HepG2 (cell line): ENCODE measurements around the gene NCKAP1. TPM values are rescaled to one million over a fixed set of nuclear protein-coding genes. Genes with fewer than 3 reads are reported as not detected.
A peak's percentile ranks its signal among the peaks of the same experiment; 100 is the strongest.

Experiments used
- ATAC-seq: fragments of 200-7000 bp; cut with Tn5 transposase; 3 replicates; pipeline ENCODE4 v1.9.1; 2020; ENCODE audit warnings: mild to moderate bottlenecking, moderate library complexity
- BruUV-seq: library from RNA; stranded (reverse); fragments of 400-500 nt; replicated peaks from 2 replicates; lab custom pipeline; 2021; lab: Mats Ljungman, UMichigan
- CTCF ChIA-PET: fragments of 300-600 bp; formaldehyde crosslinking; extraction: SDS; loops from one replicate; lab custom pipeline; 2021; ENCODE audit warnings: low total read pairs, inconsistent platforms, low intra/inter-chr PET ratio; lab: Yijun Ruan, JAX
- POLR2A ChIA-PET: fragments of 350-600 bp; sonication (Branson Sonifier 250); formaldehyde crosslinking; loops from one replicate; lab custom pipeline; 2020; ENCODE audit warnings: antibody characterized with exemption, inconsistent platforms; lab: Yijun Ruan, JAX
- DNase-seq: peaks from one replicate; pipeline ENCODE4 v3.0.0-alpha.2; 2015; ENCODE audit warnings: low spot score
- FAIRE-seq: peaks from 3 replicates; lab custom pipeline; 2011; peaks lifted over from hg19 to GRCh38; lab: Jason Lieb, UNC
- H2AFZ ChIP-seq: one replicate; pipeline ENCODE4 v1.6.1; 2011; ENCODE audit warnings: low read length, inconsistent platforms
- H3K27ac ChIP-seq: fragments of 300-600 bp; 3 replicates; pipeline ENCODE4 v1.8.0; 2011; ENCODE audit warnings: mixed run types, mild to moderate bottlenecking, mixed read lengths, low read length, inconsistent platforms; ENCODE audit not compliant: insufficient read depth; ENCODE audit errors: extremely low read length
- H3K27me3 ChIP-seq, 2 experiments: fragments of 200-600 bp in 1 of 2; 2 replicates in 1 of 2; 3 replicates in 1 of 2; pipeline versions ENCODE4 v1.6.0 to v1.8.0; 2011; ENCODE audit warnings: low read length in 2 of 2, mild to moderate bottlenecking in 2 of 2, moderate library complexity in 2 of 2, inconsistent platforms in 1 of 2; ENCODE audit not compliant: insufficient read depth in 2 of 2, control insufficient read depth in 1 of 2
- H3K36me3 ChIP-seq, 2 experiments: fragments of 200-600 bp in 1 of 2; replicated peaks in 1 of 2; 2 replicates in 1 of 2; 3 replicates in 1 of 2; pipeline versions ENCODE4 v1.5.1 to v1.8.0; 2011; ENCODE audit warnings: low read length in 2 of 2, inconsistent platforms in 1 of 2; ENCODE audit not compliant: insufficient read depth in 2 of 2, control insufficient read depth in 1 of 2
- H3K4me1 ChIP-seq: 2 replicates; pipeline ENCODE4 v1.5.1; 2012; ENCODE audit warnings: low read length, inconsistent platforms; ENCODE audit not compliant: insufficient read depth
- H3K4me2 ChIP-seq: 2 replicates; pipeline ENCODE4 v1.6.0; 2011; ENCODE audit warnings: low read depth, low read length, inconsistent platforms
- H3K4me3 ChIP-seq, 3 experiments: fragments of 200-600 bp in 1 of 3; sonication (generic), shearing (Covaris generic) in 1 of 3; replicated peaks in 1 of 3; 2 replicates each; pipeline ENCODE4 v1.5.1; 2011 to 2016; ENCODE audit warnings: low read length in 3 of 3, inconsistent platforms in 2 of 3, low read depth in 2 of 3, mild to moderate bottlenecking in 2 of 3, control low read depth in 1 of 3, mixed read lengths in 1 of 3; ENCODE audit not compliant: insufficient read depth in 1 of 3
- H3K79me2 ChIP-seq: one replicate; pipeline ENCODE4 v1.6.1; 2011; ENCODE audit warnings: low read length, inconsistent platforms; ENCODE audit not compliant: insufficient read depth
- H3K9ac ChIP-seq: 2 replicates; pipeline ENCODE4 v1.6.0; 2011; ENCODE audit warnings: mild to moderate bottlenecking, low read depth, low read length, inconsistent platforms; ENCODE audit not compliant: insufficient read depth
- H3K9me3 ChIP-seq: 2 replicates; pipeline ENCODE4 v1.5.1; 2012; ENCODE audit warnings: mild to moderate bottlenecking, low read length
- H4K20me1 ChIP-seq: 2 replicates; pipeline ENCODE4 v1.6.0; 2011; ENCODE audit warnings: inconsistent platforms, mild to moderate bottlenecking, low read length, moderate library complexity; ENCODE audit not compliant: insufficient read depth
- CREB1 ChIP-seq, 2 experiments: fragments of 450-650 bp in 1 of 2; IDR thresholded peaks; 2 replicates each; pipeline ENCODE4 v1.6.1; 2016 to 2017; ENCODE audit warnings: control low read depth in 1 of 2, mild to moderate bottlenecking in 1 of 2, missing compliant biosample characterization in 1 of 2, missing genetic modification characterization in 1 of 2
- FOXP1 ChIP-seq, 2 experiments: fragments of 450-650 bp in 1 of 2; IDR thresholded peaks; 2 replicates each; pipeline ENCODE4 v1.6.1; 2017 to 2018; ENCODE audit warnings: antibody characterized with exemption in 1 of 2
- KMT2A ChIP-seq: sonication (generic); formaldehyde crosslinking; IDR thresholded peaks from 2 replicates; pipeline ENCODE4 v1.4.0; 2020; ENCODE audit warnings: missing genetic modification reagents
- MEIS1 ChIP-seq: sonication (generic); formaldehyde crosslinking; IDR thresholded peaks from 2 replicates; pipeline ENCODE4 v1.9.0; 2021; ENCODE audit warnings: mild to moderate bottlenecking, missing genetic modification reagents, moderate library complexity, borderline replicate concordance
- ZBTB46 ChIP-seq: sonication (generic); formaldehyde crosslinking; IDR thresholded peaks from 2 replicates; pipeline ENCODE4 v1.4.0; 2020; ENCODE audit warnings: mild to moderate bottlenecking, missing genetic modification reagents, borderline replicate concordance
- ZNF44 ChIP-seq: sonication (generic); formaldehyde crosslinking; IDR thresholded peaks from 2 replicates; pipeline ENCODE4 v1.5.1; 2020; ENCODE audit warnings: mild to moderate bottlenecking, missing genetic modification reagents
- ZNF569 ChIP-seq: sonication (generic); formaldehyde crosslinking; IDR thresholded peaks from 2 replicates; pipeline ENCODE4 v1.5.0; 2020; ENCODE audit warnings: mild to moderate bottlenecking, missing genetic modification reagents, moderate library complexity, borderline replicate concordance
- WGBS: methylation state at CpG from one replicate; pipeline ENCODE4 v1.1.6; 2017; ENCODE audit warnings: low lambda C conversion rate; 5-methylcytosine and 5-hydroxymethylcytosine counted together
- in situ Hi-C: cut with HindIII; loops from 2 replicates; pipeline ENCODE4 v1.10.0; 2017; ENCODE audit warnings: low pct_unique_long_range_greater_than_20kb; ENCODE audit not compliant: extremely low pct_ligation_motif_present
- intact Hi-C: fragments of 100-400 bp; cut with micrococcal nuclease; formaldehyde crosslinking; loops from one replicate; pipeline ENCODE4 v1.10.0; 2022; ENCODE audit not compliant: unreplicated experiment
- polyA plus RNA-seq, 8 experiments: library from polyadenylated mRNA; depleted of rRNA in 3 of 8; stranded (reverse) in 7 of 8; unstranded in 1 of 8; fragments of >200 nt; fragmentation: Illumina TruSeq in 4 of 8; extraction: Trizol in 4 of 8; gene quantifications; 2 replicates each; pipeline versions ENCODE4 v1.2.1 to v1.2.3, GENCODE V29; 2011 to 2016; ENCODE audit warnings: low read depth in 4 of 8, missing spikeins in 1 of 8, mixed read lengths in 1 of 8; ENCODE audit not compliant: insufficient read depth in 1 of 8
- total RNA-seq, 5 experiments: library from RNA; depleted of rRNA; stranded (reverse); fragments of >200 nt; fragmentation: Illumina TruSeq; extraction: Trizol; gene quantifications; 2 replicates each; pipeline ENCODE4 v1.2.3, GENCODE V29; 2016; ENCODE audit warnings: low read depth in 1 of 5
- TF ChIP-seq, protein P1 (sequence below): IDR thresholded peaks from 2 replicates; pipeline ENCODE4 v1.6.1; 2016; ENCODE audit warnings: mild to moderate bottlenecking

Gene NCKAP1
- total and polyA plus RNA-seq, 2 of the 13 experiments (the other 11 are each of a cell fraction or from before 2014, with no cell fraction given) = 72.1 to 96.3 TPM

GRCh38 chr2:182954789-182955188 lies 83.5 kb downstream of the NCKAP1 start (continued):
- TF ChIP-seq FOXP1 (IDR thresholded peaks at IDR 0.05) = peak; percentile 16; the same call in 1 of the 2 replicates
- peak; percentile 74; the same call in 1 of the 2 replicates for TF ChIP-seq FOXP1 (CRISPR knock-in tag; IDR thresholded peaks at IDR 0.05)

GRCh38 chr2:182952741-182953450 lies 85.4 kb downstream of the NCKAP1 start:
- TF ChIP-seq KMT2A (no peak), ZBTB46 (no peak), CREB1 (IDR thresholded peaks at IDR 0.05) (no peak), CREB1 (CRISPR knock-in tag; IDR thresholded peaks at IDR 0.05) (no peak), MEIS1 (no peak), ZNF44 (CRISPR knock-in tag) (no peak), ZNF569 (CRISPR knock-in tag) (no peak)
- TF ChIP-seq, protein P1, sequence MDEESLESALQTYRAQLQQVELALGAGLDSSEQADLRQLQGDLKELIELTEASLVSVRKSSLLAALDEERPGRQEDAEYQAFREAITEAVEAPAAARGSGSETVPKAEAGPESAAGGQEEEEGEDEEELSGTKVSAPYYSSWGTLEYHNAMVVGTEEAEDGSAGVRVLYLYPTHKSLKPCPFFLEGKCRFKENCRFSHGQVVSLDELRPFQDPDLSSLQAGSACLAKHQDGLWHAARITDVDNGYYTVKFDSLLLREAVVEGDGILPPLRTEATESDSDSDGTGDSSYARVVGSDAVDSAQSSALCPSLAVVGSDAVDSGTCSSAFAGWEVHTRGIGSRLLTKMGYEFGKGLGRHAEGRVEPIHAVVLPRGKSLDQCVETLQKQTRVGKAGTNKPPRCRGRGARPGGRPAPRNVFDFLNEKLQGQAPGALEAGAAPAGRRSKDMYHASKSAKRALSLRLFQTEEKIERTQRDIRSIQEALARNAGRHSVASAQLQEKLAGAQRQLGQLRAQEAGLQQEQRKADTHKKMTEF (CRISPR knock-in tag) = no peak
- FAIRE-seq (no peak), ATAC-seq (no peak), DNase-seq (no peak)
- no peaks in the 10 kb centered on the region for H3K27me3 ChIP-seq
- ChIA-PET POLR2A (no interaction called here), CTCF (no interaction called here)
- BruUV-seq = no TSS peak
- peaks cover 14% of the 10 kb centered on the region; the same call in 1 of the 2 replicates for H3K4me1 ChIP-seq
- no peaks in the 10 kb centered on the region for H4K20me1 ChIP-seq
- no peaks in the 10 kb centered on the region for H3K79me2 ChIP-seq
- in situ Hi-C loops (no loop called here), intact Hi-C loops (no loop called here)
- WGBS = 99% methylated on average over 6 of the region's 6 CpGs
- peaks cover 10 to 60% of the 10 kb centered on the region in 2 experiments for H3K36me3 ChIP-seq
- H3K9me3 ChIP-seq = no peaks in the 10 kb centered on the region
- H3K4me3 ChIP-seq = no peak overlapping the region
- H3K27ac ChIP-seq = no peak overlapping the region
- no peak overlapping the region for H2AFZ ChIP-seq
- H3K9ac ChIP-seq = no peak overlapping the region
- no peak overlapping the region for H3K4me2 ChIP-seq
